ENCODE data around the gene OBSL1. TPM values are rescaled to one million over a fixed set of nuclear protein-coding genes. Genes with fewer than 3 reads are reported as not detected.

Gene OBSL1
- total and polyA plus RNA-seq, 2 donors from 2014 or later, result 89.5 to 123 TPM

- FAIRE-seq (no peak), DNase-seq (no peak)
- H3K27me3 ChIP-seq (ENCODE audit: control insufficient read depth, insufficient read depth, low read length), result no peaks in the 10 kb centered on the region
- intact Hi-C loops (cut with DNase I), result no loop called here
- TF ChIP-seq CTCF (IDR thresholded peaks at IDR 0.05; ENCODE audit: borderline replicate concordance, extremely low read depth, insufficient read depth), result no peak
- no peaks in the 10 kb centered on the region for H3K9me3 ChIP-seq (ENCODE audit: control insufficient read depth in 2 of 3, insufficient read depth in 1 of 3, low read length in 3 of 3)
- no peaks in the 10 kb centered on the region for H3K36me3 ChIP-seq (ENCODE audit: control insufficient read depth in 2 of 3, insufficient read depth in 3 of 3, low read length in 3 of 3)
- H3K27ac ChIP-seq (ENCODE audit: low read depth in 2 of 2, low read length in 2 of 2), result no peak overlapping the region
- H3K9ac ChIP-seq (ENCODE audit: low read length in 3 of 3), result no peak overlapping the region
- H3K4me1 ChIP-seq (ENCODE audit: control insufficient read depth in 2 of 3, insufficient read depth in 2 of 3, low read depth in 1 of 3, low read length in 3 of 3), result peaks cover 0 to 4% (median 0%) of the 10 kb centered on the region in 3 donors
- H3K4me3 ChIP-seq (ENCODE audit: low read length in 3 of 3), result no peak overlapping the region
Observed at GRCh38 chr2:219575566-219576504, 4.5 kb upstream of the OBSL1 start.

- Histone ChIP-seq H3K27me3 (ENCODE audit: control insufficient read depth, insufficient read depth, low read length) (no peaks in the 10 kb centered on the region), H3K27ac (ENCODE audit: low read depth in 2 of 2, low read length in 2 of 2) (no peak overlapping the region), H3K9me3 (ENCODE audit: control insufficient read depth in 2 of 3, insufficient read depth in 1 of 3, low read length in 3 of 3) (no peaks in the 10 kb centered on the region), H3K4me1 (ENCODE audit: control insufficient read depth in 2 of 3, insufficient read depth in 2 of 3, low read depth in 1 of 3, low read length in 3 of 3) (peaks cover 0 to 11% (median 4%) of the 10 kb centered on the region in 3 donors), H3K9ac (ENCODE audit: low read length in 3 of 3) (no peak overlapping the region), H3K36me3 (ENCODE audit: control insufficient read depth in 2 of 3, insufficient read depth in 3 of 3, low read length in 3 of 3) (no peaks in the 10 kb centered on the region), H3K4me3 (ENCODE audit: low read length in 3 of 3) (no peak overlapping the region)
- no peak for DNase-seq
- intact Hi-C loops (cut with DNase I), result no loop called here
- TF ChIP-seq CTCF (IDR thresholded peaks at IDR 0.05; ENCODE audit: borderline replicate concordance, extremely low read depth, insufficient read depth), result no peak
- FAIRE-seq, result no peak
Observed at GRCh38 chr2:219574484-219575311, 3.4 kb upstream of the OBSL1 start.

- H3K9ac ChIP-seq (ENCODE audit: low read length in 3 of 3), result no peak overlapping the region
- intact Hi-C loops (cut with DNase I), result no loop called here
- H3K9me3 ChIP-seq (ENCODE audit: control insufficient read depth in 2 of 3, insufficient read depth in 1 of 3, low read length in 3 of 3), result no peaks in the 10 kb centered on the region
- DNase-seq, result no peak
- no peak overlapping the region for H3K27ac ChIP-seq (ENCODE audit: low read depth in 2 of 2, low read length in 2 of 2)
- no peaks in the 10 kb centered on the region for H3K36me3 ChIP-seq (ENCODE audit: control insufficient read depth in 2 of 3, insufficient read depth in 3 of 3, low read length in 3 of 3)
- H3K4me3 ChIP-seq (ENCODE audit: low read length in 3 of 3), result no peak overlapping the region
- peaks cover 0 to 11% (median 10%) of the 10 kb centered on the region in 3 donors for H3K4me1 ChIP-seq (ENCODE audit: control insufficient read depth in 2 of 3, insufficient read depth in 2 of 3, low read depth in 1 of 3, low read length in 3 of 3)
- TF ChIP-seq CTCF (IDR thresholded peaks at IDR 0.05; ENCODE audit: borderline replicate concordance, extremely low read depth, insufficient read depth), result no peak
- no peaks in the 10 kb centered on the region for H3K27me3 ChIP-seq (ENCODE audit: control insufficient read depth, insufficient read depth, low read length)
- FAIRE-seq, result no peak
Observed at GRCh38 chr2:219573166-219573565, 1.8 kb upstream of the OBSL1 start.

Measured in kidney (tissue), 14 donors.